ENCODE results near the gene IQCK.
"Not testable (repeated sequence)": the region's sequence is repeated elsewhere in the genome, so short reads cannot be mapped to it uniquely, and the experiment has no call there.

IQCK gene, protein sequence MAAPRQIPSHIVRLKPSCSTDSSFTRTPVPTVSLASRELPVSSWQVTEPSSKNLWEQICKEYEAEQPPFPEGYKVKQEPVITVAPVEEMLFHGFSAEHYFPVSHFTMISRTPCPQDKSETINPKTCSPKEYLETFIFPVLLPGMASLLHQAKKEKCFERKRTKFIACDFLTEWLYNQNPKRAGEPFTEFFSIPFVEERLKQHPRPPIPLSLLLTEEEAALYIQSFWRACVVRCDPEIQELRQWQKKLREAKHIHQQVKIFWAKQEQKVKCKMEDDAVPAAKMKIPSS

DNA sequence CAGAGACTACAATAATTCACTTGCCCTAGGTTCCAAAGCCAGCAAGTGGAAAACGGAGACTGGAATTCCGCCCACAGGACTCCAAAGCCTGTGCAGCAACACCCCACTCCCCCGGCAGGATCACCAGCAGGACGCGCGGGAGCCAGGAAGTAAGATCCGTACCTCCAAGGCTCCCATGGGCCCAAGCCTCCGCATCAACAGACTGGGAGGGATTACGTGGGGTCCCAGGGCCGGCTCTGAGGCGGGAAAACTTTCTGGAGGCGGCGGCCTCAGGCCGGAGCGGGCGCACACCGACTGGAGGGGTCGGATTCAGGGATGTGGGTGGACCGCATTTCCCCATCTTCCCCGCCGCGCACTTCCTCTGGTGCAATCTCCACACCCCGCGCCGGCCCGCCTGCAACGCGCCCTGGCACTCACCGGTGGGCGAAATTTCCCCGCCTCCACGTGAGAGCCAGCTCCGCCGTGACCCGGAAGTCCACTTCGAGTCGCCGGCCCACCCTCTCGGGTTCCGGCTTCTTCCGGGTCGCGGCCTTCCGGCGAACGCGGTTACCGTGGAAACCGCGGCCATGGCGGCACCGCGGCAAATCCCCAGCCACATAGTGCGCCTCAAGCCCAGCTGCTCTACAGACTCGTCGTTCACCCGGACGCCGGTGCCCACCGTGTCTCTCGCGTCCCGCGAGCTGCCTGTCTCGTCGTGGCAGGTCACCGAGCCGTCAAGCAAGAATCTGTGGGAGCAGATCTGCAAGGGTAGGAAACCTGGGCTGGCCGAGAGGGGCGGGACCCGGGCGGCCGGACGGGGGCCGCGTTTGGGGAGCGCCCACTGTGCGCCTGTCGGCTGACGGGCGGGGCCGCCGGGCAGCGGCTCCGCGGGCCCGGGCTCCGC, at the start of gene IQCK, which contains the start of gene KNOP1:
IQCK (plus strand) TSS at position 531 of the 883 bp plus-strand sequence; CDS start at position 567, 36 bp downstream.
KNOP1 (minus strand) TSS at position 487 of the 883 bp plus-strand sequence. CDS start 3,192 bp downstream, outside the sequence.
- DNase-seq: peak; percentile 93

DNA sequence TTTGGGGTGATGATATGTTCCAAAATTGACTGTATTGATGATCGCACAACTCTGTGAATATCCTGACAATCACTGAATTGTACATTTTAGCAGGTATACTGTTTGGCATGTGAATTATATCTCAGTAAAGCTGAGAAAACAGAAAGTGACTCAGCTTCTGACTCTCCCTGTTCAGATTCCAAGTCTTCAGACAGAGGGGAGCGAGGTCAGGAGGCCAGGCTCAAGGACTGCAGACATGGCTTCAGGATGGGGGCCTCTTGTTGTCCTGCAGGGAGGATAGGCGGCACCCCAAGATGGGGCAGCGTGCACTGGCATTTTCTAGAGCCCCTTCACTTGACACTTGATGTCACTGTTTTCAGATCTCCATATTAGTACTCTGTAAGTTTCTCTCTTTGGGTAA, 45.7 kb upstream of the IQCK start:
- DNase-seq: no peak

DNA sequence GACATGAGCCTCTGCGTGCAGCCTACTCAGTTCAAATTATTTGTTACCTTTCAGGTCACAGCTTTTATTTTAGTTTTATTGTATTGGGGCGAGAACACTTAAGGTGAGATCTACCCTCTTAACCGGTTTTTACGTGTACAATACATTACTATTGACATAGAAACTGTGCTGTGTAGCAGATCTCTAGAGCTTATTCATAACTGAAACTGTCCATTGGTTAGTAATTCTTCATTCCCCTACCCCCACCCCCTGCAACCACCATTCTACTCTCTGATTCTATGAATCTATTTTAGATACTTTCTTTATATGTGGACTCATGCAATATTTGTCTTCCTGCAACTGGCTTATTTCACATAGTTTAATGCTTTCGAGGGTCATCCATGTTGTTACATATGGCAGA, 43.6 kb upstream of the IQCK start:
- DNase-seq: no peak

DNA sequence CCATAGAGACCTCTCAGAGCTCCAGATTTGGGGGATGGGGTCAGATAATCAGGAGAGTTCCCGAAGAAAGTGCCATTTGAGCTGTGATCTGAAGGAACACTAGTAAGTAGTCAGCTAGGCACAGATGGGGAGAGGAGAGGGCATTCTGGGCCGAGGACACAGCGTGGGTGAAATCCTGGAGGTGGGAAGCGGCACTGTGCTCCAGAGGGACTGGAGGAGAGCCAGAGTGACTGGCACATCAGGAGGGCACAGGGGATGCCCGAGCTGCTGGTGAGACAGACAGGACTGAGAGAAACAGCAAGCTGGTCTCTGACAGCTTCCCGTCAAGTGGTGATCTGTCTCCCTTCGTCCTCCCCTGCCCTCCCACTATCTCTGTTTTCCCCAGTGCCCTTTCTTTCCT, 40.7 kb upstream of the IQCK start:
- DNase-seq: no peak

DNA sequence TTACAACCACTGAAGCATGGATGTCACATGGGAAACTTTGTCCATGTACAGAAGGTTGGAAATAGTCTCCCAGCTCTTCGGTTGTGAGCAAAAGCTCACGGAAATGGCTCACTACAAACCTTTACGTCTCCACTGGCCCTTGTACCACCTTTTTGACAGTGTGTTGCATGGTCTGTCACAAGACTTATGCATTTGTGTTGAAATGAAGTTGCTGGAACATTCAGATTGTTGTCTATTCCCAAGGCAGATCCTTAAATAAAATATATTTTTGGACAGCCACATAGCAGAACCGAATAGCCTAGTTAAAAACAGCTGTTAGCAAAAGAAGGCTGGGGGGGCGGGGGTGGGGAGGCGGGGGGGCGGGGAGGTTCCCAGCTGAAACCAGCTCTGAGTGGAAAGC, 39.3 kb upstream of the IQCK start:
- DNase-seq: no peak

DNA sequence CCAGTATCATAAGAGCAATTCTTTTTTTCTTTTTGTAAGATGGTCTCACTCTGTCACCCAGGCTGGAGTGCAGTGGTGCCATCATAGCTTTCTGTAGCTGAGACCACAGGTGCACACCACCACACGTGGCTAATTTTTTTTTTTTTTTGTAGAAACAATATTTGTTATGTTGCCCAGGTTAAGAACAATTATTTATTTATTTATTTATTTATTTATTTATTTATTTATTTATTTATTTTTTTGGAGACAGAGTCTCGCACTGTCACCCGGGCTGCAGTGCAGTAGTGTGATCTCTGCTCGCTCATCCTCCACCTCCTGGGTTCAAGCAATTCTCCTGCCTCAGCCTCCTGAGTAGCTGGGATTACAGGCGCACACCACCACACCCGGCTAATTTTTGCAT, 38.8 kb upstream of the IQCK start:
- DNase-seq: not testable (repeated sequence)

DNA sequence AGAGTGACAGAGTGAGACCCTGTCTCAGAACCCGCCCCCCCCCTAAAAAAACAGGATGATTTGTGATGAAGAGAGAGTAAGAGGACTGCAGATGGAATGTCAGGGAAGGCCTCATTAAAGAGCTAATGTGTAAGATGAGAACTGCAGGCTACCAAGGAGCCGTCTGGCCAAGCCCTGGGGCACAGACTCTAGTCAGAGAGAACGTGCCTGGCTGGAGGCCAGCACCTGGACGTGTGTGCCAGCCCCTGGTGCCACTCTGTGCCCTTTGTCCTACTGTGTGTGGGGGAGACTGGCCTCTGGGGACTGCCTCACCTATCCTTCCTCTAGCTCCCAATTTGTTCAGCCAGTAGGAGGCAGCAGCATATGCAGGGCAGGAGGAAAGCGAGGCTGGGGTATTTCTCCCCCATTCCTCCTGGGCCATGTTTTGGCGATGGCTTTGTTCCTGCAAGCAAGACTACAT, 37.2 kb upstream of the IQCK start:
- no peak for DNase-seq

DNA sequence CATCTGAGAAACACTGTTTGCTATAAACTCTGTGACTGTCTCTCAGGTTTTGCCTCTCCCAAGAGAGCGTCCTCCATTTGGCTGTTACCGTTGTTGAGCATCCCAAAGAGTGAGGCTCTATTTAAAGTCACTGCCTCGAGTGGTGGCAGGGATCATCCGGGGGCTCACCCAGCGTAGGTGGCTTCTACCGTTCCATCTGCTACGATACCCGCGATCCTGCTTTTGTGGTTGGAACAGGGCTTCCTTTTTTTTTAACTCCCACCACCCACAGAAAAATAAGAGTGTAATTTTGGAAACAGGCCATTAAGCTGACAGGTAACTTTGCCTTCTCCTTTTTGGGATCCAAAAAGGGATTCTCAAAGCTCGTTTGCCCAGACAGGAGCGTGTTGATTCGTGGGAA, 36.4 kb upstream of the IQCK start:
- DNase-seq: no peak

DNA sequence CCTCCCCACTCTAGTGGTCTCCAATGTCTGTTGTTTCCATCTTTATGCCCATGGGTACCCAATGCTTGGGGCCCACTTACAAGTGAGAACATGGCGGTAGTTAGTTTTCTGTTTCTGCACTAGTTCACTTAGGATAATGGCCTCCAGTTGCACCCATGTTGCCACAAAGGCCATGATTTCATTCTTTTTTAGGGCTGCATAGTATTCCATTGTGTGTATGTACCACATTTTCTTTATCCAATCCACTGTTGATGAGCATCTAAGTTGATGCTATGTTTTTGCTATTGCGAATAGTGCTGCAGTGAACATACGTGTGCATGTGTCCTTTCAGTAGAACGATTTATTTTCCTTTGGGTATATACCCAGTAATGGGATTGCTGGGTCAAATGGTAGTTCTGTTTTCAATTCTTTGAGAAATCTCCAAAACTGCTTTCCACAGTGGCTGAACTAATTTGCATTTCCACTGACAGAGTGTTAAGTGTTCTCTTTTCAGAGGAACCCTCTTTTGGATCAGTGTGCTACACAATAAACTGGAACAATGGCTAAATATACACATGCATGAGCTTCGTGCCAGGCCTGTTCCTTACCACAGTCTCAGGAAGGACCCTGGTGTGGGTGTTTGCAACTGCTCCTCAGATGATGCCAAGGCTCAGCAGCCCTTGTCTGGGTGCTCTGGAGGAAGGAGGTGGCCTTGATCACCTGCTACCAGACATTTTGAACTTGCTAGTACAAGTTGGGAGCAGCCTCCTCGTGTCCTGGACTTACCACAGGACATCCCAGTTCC, 34.4 kb upstream of the IQCK start:
- no peak for DNase-seq

DNA sequence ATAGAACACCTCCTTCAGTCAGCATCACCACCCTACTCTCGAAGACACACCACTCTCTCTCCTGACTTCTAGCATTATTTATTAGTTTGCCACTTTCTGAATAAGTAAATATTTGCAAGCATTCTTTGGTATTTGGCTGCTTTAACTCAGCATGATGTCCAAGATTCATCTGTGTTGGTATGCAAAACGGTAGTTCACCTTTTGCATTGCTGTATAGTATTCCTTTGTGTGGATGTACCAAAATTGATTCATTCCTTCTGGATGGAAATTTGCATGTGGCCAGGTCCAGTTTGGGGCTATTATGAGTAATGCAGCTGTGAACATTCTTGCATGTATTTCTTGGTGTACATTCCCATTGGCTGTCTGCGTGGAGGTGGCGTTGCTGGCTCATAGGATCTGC, 32.9 kb upstream of the IQCK start:
- no peak for DNase-seq

DNA sequence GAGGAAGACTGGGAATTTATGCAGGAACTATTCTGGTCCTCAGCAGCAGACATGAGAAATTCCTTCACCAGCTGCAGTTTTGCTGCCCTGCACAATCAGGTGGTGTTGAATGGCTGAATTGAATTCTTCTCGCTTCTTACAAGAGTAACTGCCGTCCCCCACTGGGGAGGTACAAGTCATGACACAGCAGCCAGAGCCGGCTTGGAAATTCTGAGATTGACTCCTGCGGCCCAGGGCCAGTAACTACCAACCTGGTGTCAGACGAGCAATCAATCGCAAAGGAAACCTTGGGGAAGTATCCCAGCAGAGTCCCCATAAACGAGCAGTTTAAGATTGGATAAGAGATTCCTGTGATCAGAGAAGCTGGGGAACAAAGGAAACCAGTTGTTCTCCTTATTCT, 30.8 kb upstream of the IQCK start:
- DNase-seq: no peak

DNA sequence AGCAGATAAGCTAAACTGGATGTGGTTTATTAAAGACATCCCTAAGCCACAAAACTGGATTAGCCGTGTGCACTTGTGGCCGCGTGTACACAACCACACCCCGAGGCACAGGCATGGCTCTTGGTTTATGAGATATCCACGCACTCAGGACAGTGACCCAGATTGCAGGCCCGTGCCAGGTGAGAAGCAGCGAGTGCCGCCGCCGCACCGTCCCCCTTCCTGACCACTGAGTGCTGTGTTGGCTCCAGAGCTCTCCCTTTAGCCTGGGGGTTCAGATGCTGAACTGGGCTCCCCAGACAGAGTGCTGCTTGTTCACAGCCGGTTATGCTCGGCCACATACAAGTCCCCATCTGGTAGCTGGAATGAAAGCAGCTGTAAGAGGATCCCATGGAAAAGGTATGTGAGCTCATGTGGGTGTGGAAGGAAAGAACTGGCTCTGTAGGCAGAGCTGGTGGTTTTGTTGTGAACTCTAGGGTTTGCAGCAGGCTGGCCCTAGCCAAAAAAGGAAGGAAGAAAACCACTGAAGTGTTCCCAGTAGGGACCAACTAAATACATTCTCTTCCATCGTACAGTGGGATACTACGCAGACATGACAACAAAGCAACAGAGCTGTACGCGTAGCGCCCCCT, 29.6 kb upstream of the IQCK start:
- DNase-seq: no peak

DNA sequence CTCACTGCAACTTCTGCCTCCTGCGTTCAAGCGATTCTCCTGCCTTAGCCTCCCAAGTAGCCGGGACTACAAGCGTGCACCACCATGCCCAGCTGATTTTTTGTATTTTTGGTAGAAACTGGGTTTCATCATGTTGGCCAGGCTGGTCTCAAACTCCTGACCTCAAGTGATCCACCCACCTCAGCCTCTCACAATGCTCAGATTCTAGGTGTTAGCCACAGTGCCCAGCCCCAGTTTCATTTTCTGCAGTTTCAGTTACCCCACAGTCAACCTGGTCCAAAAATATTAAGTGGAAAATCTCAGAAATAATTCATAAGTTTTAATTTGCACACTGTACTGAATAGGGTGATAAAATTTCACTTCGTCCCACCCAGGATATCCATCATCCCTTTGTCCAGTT, 28.7 kb upstream of the IQCK start:
- DNase-seq: no peak

DNA sequence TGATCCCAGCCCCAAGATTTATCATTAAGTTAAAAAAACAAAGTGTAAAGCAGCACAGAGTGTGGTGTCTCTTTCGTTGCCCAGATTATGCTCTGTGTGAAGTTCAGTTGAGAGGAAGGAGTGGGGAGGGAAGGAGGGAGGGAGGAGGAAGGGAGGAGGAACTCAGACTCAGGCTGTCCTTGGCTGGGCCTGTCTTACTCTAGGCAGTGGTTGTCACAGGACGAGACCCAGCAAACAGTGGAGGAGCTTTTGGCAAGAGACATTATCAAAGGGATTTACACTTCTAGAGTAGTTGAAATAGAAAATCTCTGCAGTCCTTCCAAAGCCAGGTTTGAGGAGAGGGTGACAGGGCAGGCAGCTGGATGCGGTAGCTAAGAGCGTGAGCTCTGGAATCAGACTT, 27.9 kb upstream of the IQCK start:
- no peak for DNase-seq

DNA sequence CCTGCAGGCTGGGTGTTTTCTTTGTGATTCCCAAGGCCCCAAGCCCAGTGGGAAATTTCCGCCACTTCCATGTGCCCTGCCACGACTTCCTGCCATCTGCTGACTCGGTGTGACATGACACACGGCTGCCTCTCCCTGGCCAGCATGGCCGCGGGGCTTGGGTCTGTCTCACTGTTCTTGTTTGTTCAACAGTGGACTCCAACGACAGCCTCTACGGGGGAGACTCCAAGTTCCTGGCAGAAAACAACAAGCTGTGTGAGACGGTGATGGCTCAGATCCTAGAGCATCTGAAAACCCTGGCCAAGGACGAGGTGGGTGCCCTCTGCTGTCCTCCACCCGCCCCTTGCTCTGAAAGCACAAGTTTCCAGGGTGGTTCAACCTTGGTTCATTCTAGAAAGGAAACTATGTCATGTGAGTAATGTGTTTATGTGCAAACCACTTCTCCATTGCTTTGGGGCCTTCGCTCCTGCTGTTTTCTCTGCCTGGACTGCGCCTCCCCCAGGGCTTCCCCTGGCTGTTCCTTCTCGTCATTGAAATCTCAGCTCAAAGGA, 26.8 kb upstream of the IQCK start:
- DNase-seq: no peak

DNA sequence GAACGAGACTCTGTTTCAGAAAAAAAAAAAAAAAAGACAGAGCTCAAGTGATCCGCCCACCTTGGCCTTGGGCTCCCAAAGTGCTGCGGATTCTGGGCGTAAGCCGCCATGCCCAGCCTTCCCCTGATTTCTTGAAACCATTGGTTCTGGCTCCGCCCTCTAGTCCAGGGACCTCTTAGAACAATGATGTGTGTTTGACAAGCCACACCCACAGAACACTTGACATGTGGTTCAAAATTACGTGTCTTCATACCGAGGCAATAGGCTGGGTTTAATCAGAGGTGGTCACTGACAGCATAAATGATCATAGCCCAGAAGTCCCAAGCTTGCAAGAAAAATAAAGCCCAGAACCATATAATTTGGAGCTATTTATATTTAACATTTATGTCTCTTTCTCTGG, 23.1 kb upstream of the IQCK start:
- DNase-seq: no peak

DNA sequence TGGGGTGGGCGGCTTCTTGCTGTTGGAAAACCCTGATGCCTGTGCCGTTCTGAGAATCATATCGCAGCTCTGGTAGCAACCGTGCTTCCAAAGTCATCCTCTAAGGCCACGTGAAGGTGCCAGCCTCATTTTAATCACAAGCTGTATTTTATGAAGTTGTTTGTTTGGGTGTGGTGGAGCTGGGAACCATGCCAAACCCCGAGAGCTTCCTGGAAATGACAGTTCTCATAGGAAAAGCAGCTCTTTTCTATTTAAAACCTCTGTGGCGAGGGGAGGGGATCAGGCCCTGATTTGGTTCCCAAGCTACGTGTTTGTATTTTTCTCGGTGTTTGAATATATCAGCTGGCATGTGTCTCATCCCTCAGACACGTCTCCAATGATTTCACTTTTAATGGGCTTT, 21.7 kb upstream of the IQCK start:
- peak; percentile 88 for DNase-seq

DNA sequence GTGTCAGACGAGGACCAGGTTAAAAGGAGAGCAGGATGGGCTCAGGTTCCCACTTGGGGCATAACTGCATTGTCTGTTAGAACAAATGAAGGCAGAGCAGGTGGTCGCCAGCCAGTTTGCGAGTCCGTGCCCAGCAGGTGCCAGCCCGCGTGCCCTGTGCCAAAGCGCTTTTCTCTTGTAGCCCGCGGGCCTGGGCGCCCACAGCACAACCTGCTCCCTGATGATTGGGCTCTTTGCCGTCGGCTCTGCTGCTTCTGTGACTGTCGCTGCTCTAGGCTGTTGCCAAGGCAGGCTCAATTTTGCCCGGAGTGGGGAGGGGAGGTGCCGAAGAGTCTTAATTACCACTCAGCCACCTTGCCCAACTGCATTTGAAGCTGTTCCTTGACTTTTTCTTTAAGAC, 21.1 kb upstream of the IQCK start:
- DNase-seq: no peak

DNA sequence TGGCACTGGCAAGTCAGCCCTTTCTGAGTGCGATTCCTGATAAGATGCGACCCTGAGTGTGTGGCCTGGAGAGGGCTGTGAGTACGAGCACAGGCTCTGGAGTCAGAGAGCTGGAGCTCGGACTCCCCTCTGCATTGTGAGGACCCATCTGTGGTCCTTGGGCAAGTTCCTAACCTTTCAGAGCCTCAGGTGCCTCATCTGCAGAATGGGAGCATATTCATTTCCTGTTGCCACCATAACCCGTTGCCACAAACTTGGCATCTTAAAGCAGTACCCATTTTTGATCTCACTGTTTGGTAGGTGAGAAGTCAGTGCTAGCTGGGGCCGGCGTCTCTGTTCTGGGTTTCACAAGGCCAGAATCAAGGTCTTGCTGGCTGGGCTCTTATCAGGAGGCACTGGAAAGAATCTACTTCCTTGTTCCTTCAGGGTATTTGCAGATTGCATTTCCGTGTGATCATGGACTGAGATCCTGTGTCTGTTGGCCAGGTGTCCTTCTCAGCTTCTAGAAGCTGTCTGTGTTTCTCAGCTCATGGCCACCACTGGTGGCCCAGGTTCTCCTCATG, 20.2 kb upstream of the IQCK start:
- DNase-seq: no peak

DNA sequence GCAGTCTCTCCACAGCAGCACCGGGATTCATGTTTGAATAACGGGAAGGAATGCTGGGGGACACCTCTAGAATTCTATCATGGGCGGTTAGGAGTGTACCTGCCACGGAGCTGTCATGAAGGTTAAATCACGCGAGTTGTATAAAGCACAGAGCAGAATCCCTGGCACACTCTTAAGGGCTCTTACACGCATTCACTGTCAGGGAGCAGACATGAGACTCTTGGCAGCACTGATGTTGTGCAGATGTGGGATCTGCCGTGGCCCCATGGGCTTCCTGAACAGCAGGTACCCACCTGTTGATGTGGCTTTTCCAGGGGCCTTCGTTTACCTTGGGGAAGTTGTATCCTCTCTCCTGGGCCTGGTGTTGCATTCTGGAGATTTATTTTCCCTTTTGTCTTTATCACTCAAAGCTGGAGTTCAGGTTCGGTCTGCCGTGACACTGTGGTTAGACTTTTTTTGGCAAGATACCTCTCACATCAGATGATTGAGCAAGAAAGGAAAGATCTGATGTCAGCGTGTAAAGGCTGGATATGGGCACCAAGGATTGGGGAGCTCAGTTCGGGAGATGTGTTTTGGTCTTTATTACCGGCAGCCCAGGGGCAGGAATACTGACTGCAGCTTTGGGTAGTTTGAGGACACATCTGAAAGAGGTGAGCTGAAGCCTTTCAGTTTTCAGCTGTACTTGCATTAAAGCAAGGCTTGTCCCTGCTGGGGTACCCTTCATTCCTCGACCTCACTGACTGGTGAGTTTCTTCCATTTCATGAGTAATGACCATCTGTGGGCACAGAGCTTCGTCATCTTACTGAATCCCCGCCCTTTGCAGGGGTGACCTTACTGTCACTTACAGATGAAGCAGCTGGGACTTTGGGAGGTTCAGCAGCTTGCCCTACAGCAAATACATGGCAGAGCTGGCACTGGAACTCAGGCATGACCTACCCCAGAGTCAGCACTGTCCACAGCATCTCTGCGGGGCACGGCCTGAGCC, 19.3 kb upstream of the IQCK start:
- DNase-seq: no peak

DNA sequence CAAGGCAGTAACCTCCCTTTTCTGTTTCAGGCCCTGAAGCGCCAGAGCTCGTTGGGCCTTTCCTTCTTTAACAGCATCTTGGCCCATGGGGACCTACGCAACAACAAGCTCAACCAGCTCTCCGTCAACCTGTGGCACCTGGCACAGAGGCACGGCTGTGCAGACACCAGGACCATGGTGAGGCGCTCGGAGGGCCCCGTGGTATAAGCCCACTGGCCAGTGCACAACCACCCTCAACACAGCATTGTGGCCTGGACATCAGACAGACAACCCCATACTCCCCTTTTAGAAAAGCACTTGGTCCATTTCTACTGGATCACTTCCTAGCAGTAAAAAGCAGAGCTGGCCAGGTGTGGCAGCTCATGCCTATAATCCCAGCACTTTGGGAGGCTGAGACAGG, 18.6 kb upstream of the IQCK start:
- DNase-seq: no peak

All from right forelimb (tissue), 1 donor.